Breast epithelium (tissue), 3 donors: ENCODE measurements around the gene ZGPAT.

Experiments
- CTCF ChIP-seq, 3 donors: fragments of 450-650 bp; IDR thresholded peaks; one replicate each; pipeline ENCODE4 v1.5.1; 2016 to 2017; ENCODE audit warnings: antibody characterized with exemption in 3 of 3, mild to moderate bottlenecking in 3 of 3, moderate library complexity in 3 of 3
- POLR2A ChIP-seq: fragments of 450-650 bp; IDR thresholded peaks from one replicate; pipeline ENCODE4 v1.6.1; 2016; ENCODE audit warnings: antibody characterized with exemption, mild to moderate bottlenecking, moderate library complexity
- POLR2AphosphoS5 ChIP-seq, 3 donors: sonication (generic); formaldehyde crosslinking; IDR thresholded peaks; one replicate each; pipeline ENCODE4 v1.6.1; 2017; ENCODE audit warnings: antibody characterized with exemption in 3 of 3

- TF ChIP-seq CTCF (IDR thresholded peaks at IDR 0.05), result no peak
- TF ChIP-seq POLR2A, result no peak
- no peak for TF ChIP-seq POLR2AphosphoS5 (IDR thresholded peaks at IDR 0.05)
Measured at GRCh38 chr20:63658749-63659187, 49.1 kb upstream of the ZGPAT start.
